HepG2 (cell line): Measurements from ENCODE around the gene TMPO. TPM values are rescaled to one million over a fixed set of nuclear protein-coding genes. Genes with fewer than 3 reads are reported as not detected.

Experiments
- ATAC-seq: fragments of 200-7000 bp; cut with Tn5 transposase; 3 replicates; pipeline ENCODE4 v1.9.1; 2020; ENCODE audit warnings: mild to moderate bottlenecking, moderate library complexity
- BruUV-seq: library from RNA; stranded (reverse); fragments of 400-500 nt; replicated peaks from 2 replicates; lab custom pipeline; 2021; lab: Mats Ljungman, UMichigan
- CTCF ChIA-PET: fragments of 300-600 bp; formaldehyde crosslinking; extraction: SDS; loops from one replicate; lab custom pipeline; 2021; ENCODE audit warnings: low total read pairs, inconsistent platforms, low intra/inter-chr PET ratio; lab: Yijun Ruan, JAX
- POLR2A ChIA-PET: fragments of 350-600 bp; sonication (Branson Sonifier 250); formaldehyde crosslinking; loops from one replicate; lab custom pipeline; 2020; ENCODE audit warnings: antibody characterized with exemption, inconsistent platforms; lab: Yijun Ruan, JAX
- DNase-seq: peaks from one replicate; pipeline ENCODE4 v3.0.0-alpha.2; 2015; ENCODE audit warnings: low spot score
- FAIRE-seq: peaks from 3 replicates; lab custom pipeline; 2011; peaks lifted over from hg19 to GRCh38; lab: Jason Lieb, UNC
- H2AFZ ChIP-seq: one replicate; pipeline ENCODE4 v1.6.1; 2011; ENCODE audit warnings: low read length, inconsistent platforms
- H3K27ac ChIP-seq: fragments of 300-600 bp; 3 replicates; pipeline ENCODE4 v1.8.0; 2011; ENCODE audit warnings: mixed run types, mild to moderate bottlenecking, mixed read lengths, low read length, inconsistent platforms; ENCODE audit not compliant: insufficient read depth; ENCODE audit errors: extremely low read length
- H3K27me3 ChIP-seq, 2 experiments: fragments of 200-600 bp in 1 of 2; 2 replicates in 1 of 2; 3 replicates in 1 of 2; pipeline versions ENCODE4 v1.6.0 to v1.8.0; 2011; ENCODE audit warnings: low read length in 2 of 2, mild to moderate bottlenecking in 2 of 2, moderate library complexity in 2 of 2, inconsistent platforms in 1 of 2; ENCODE audit not compliant: insufficient read depth in 2 of 2, control insufficient read depth in 1 of 2
- H3K36me3 ChIP-seq, 2 experiments: fragments of 200-600 bp in 1 of 2; replicated peaks in 1 of 2; 2 replicates in 1 of 2; 3 replicates in 1 of 2; pipeline versions ENCODE4 v1.5.1 to v1.8.0; 2011; ENCODE audit warnings: low read length in 2 of 2, inconsistent platforms in 1 of 2; ENCODE audit not compliant: insufficient read depth in 2 of 2, control insufficient read depth in 1 of 2
- H3K4me1 ChIP-seq: 2 replicates; pipeline ENCODE4 v1.5.1; 2012; ENCODE audit warnings: low read length, inconsistent platforms; ENCODE audit not compliant: insufficient read depth
- H3K4me2 ChIP-seq: 2 replicates; pipeline ENCODE4 v1.6.0; 2011; ENCODE audit warnings: low read depth, low read length, inconsistent platforms
- H3K4me3 ChIP-seq, 3 experiments: fragments of 200-600 bp in 1 of 3; sonication (generic), shearing (Covaris generic) in 1 of 3; replicated peaks in 1 of 3; 2 replicates each; pipeline ENCODE4 v1.5.1; 2011 to 2016; ENCODE audit warnings: low read length in 3 of 3, inconsistent platforms in 2 of 3, low read depth in 2 of 3, mild to moderate bottlenecking in 2 of 3, control low read depth in 1 of 3, mixed read lengths in 1 of 3; ENCODE audit not compliant: insufficient read depth in 1 of 3
- H3K79me2 ChIP-seq: one replicate; pipeline ENCODE4 v1.6.1; 2011; ENCODE audit warnings: low read length, inconsistent platforms; ENCODE audit not compliant: insufficient read depth
- H3K9ac ChIP-seq: 2 replicates; pipeline ENCODE4 v1.6.0; 2011; ENCODE audit warnings: mild to moderate bottlenecking, low read depth, low read length, inconsistent platforms; ENCODE audit not compliant: insufficient read depth
- H3K9me3 ChIP-seq: 2 replicates; pipeline ENCODE4 v1.5.1; 2012; ENCODE audit warnings: mild to moderate bottlenecking, low read length
- H4K20me1 ChIP-seq: 2 replicates; pipeline ENCODE4 v1.6.0; 2011; ENCODE audit warnings: inconsistent platforms, mild to moderate bottlenecking, low read length, moderate library complexity; ENCODE audit not compliant: insufficient read depth
- DPF2 ChIP-seq: sonication (generic); formaldehyde crosslinking; IDR thresholded peaks from 2 replicates; pipeline ENCODE4 v1.4.0; 2020; ENCODE audit warnings: mild to moderate bottlenecking, low read depth, missing genetic modification reagents, borderline replicate concordance
- EZH2 ChIP-seq: conservative IDR thresholded peaks from 2 replicates; pipeline ENCODE4 v1.6.1; 2012; ENCODE audit warnings: mild to moderate bottlenecking, low read depth, low read length, moderate library complexity
- FOXK2 ChIP-seq: fragments of 450-650 bp; IDR thresholded peaks from 2 replicates; pipeline ENCODE4 v1.6.1; 2016
- MEIS2 ChIP-seq: sonication (generic); formaldehyde crosslinking; IDR thresholded peaks from 2 replicates; pipeline ENCODE4 v1.9.0; 2021; ENCODE audit warnings: mild to moderate bottlenecking, missing genetic modification reagents
- NFE2 ChIP-seq: sonication (generic); formaldehyde crosslinking; IDR thresholded peaks from 2 replicates; pipeline ENCODE4 v1.4.0; 2020; ENCODE audit warnings: missing genetic modification reagents
- NKX3-1 ChIP-seq: sonication (generic); formaldehyde crosslinking; IDR thresholded peaks from 2 replicates; pipeline ENCODE4 v1.5.0; 2020; ENCODE audit warnings: missing genetic modification reagents
- NR2F1 ChIP-seq, 2 experiments: fragments of 450-650 bp in 1 of 2; formaldehyde crosslinking in 1 of 2; IDR thresholded peaks; 2 replicates each; pipeline versions ENCODE4 v1.5.0 to v1.6.1; 2016 to 2020; ENCODE audit warnings: mild to moderate bottlenecking in 1 of 2, missing compliant biosample characterization in 1 of 2, missing genetic modification reagents in 1 of 2, moderate library complexity in 1 of 2
- RARA ChIP-seq: IDR thresholded peaks from 2 replicates; pipeline ENCODE4 v1.6.1; 2016; ENCODE audit warnings: missing genetic modification reagents, missing compliant biosample characterization
- SATB2 ChIP-seq: sonication (generic); formaldehyde crosslinking; IDR thresholded peaks from 2 replicates; pipeline ENCODE4 v1.5.0; 2020; ENCODE audit warnings: missing genetic modification reagents
- SMARCE1 ChIP-seq: fragments of 450-650 bp; IDR thresholded peaks from 2 replicates; pipeline ENCODE4 v1.6.1; 2017; ENCODE audit warnings: borderline replicate concordance
- SP5 ChIP-seq: IDR thresholded peaks from 2 replicates; pipeline ENCODE4 v1.6.1; 2016; ENCODE audit warnings: low read depth, borderline replicate concordance
- SPEN ChIP-seq: sonication (generic); formaldehyde crosslinking; IDR thresholded peaks from 2 replicates; pipeline ENCODE4 v1.5.1; 2020; ENCODE audit warnings: low read depth, mild to moderate bottlenecking, missing genetic modification reagents
- ZMYM3 ChIP-seq: sonication (generic); formaldehyde crosslinking; IDR thresholded peaks from 2 replicates; pipeline ENCODE4 v1.5.1; 2020; ENCODE audit warnings: mild to moderate bottlenecking, missing genetic modification reagents
- ZNF138 ChIP-seq: sonication (generic); formaldehyde crosslinking; IDR thresholded peaks from 2 replicates; pipeline ENCODE4 v1.5.0; 2020; ENCODE audit warnings: mild to moderate bottlenecking, low read depth, missing genetic modification reagents
- ZNF143 ChIP-seq: sonication (generic); formaldehyde crosslinking; IDR thresholded peaks from 2 replicates; pipeline ENCODE4 v1.4.0; 2020; ENCODE audit warnings: missing genetic modification reagents
- ZNF44 ChIP-seq: sonication (generic); formaldehyde crosslinking; IDR thresholded peaks from 2 replicates; pipeline ENCODE4 v1.5.1; 2020; ENCODE audit warnings: mild to moderate bottlenecking, missing genetic modification reagents
- ZNF709 ChIP-seq: sonication (generic); formaldehyde crosslinking; IDR thresholded peaks from 2 replicates; pipeline ENCODE4 v1.5.0; 2020; ENCODE audit warnings: mild to moderate bottlenecking, missing genetic modification reagents
- WGBS: methylation state at CpG from one replicate; pipeline ENCODE4 v1.1.6; 2017; ENCODE audit warnings: low lambda C conversion rate; 5-methylcytosine and 5-hydroxymethylcytosine counted together
- in situ Hi-C: cut with HindIII; loops from 2 replicates; pipeline ENCODE4 v1.10.0; 2017; ENCODE audit warnings: low pct_unique_long_range_greater_than_20kb; ENCODE audit not compliant: extremely low pct_ligation_motif_present
- intact Hi-C: fragments of 100-400 bp; cut with micrococcal nuclease; formaldehyde crosslinking; loops from one replicate; pipeline ENCODE4 v1.10.0; 2022; ENCODE audit not compliant: unreplicated experiment
- polyA plus RNA-seq, 8 experiments: library from polyadenylated mRNA; depleted of rRNA in 3 of 8; stranded (reverse) in 7 of 8; unstranded in 1 of 8; fragments of >200 nt; fragmentation: Illumina TruSeq in 4 of 8; extraction: Trizol in 4 of 8; gene quantifications; 2 replicates each; pipeline versions ENCODE4 v1.2.1 to v1.2.3, GENCODE V29; 2011 to 2016; ENCODE audit warnings: low read depth in 4 of 8, missing spikeins in 1 of 8, mixed read lengths in 1 of 8; ENCODE audit not compliant: insufficient read depth in 1 of 8
- total RNA-seq, 5 experiments: library from RNA; depleted of rRNA; stranded (reverse); fragments of >200 nt; fragmentation: Illumina TruSeq; extraction: Trizol; gene quantifications; 2 replicates each; pipeline ENCODE4 v1.2.3, GENCODE V29; 2016; ENCODE audit warnings: low read depth in 1 of 5
- TF ChIP-seq, protein P1 (sequence below): sonication (generic); formaldehyde crosslinking; IDR thresholded peaks from 2 replicates; pipeline ENCODE4 v1.4.0; 2020; ENCODE audit warnings: missing genetic modification reagents, borderline replicate concordance

The TMPO gene
- total and polyA plus RNA-seq, 2 of the 13 experiments (the other 11 are each of a cell fraction or from before 2014, with no cell fraction given), result 24.2 to 167 TPM

DNA sequence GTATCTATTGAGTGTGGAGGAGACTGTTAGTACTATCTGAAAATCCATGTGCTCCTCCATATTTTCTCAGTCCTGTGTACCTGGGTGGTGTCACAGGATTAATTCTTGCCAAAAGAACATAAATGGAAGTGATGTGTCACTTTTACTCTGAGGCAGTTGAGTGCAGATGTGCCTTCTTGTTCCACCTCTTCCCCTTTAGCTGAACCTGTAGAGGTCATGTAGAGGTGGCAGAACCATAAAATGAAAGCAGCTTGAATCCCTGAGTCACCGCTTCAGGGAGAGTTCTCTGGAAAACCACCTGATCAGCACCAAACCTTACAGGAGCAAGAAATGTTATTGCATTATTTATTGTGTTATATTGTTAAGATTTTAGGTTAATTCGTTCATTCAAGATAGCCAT, 63.4 kb downstream of the TMPO start:
- H3K27ac ChIP-seq, result no peak overlapping the region
- H3K9me3 ChIP-seq, result no peaks in the 10 kb centered on the region
- WGBS, result 15% methylated on average over 2 of the region's 2 CpGs
- FAIRE-seq, result no peak
- H3K9ac ChIP-seq, result 0 out of 2 replicates have a peak overlapping the region, but pooled peaks have one; percentile 19
- peak; percentile 42 for ATAC-seq
- POLR2A ChIA-PET, result interaction anchor here (1.0 to 1.9 kb wide), 2 partner anchors 12 to 14 kb away, joined by 4 to 6 read pairs; partner anchors contain the start of gene SLC25A3
- peak overlapping the region; percentile 34 for H2AFZ ChIP-seq
- in situ Hi-C loops, result no loop called here
- TF ChIP-seq SATB2 (CRISPR knock-in tag) (no peak), NKX3-1 (CRISPR knock-in tag) (no peak), RARA (CRISPR knock-in tag) (peak; percentile 70), NFE2 (peak; percentile 34; the same call in 1 of the 2 replicates)
- TF ChIP-seq, all 625 proteins: peak for 2
- H3K27me3 ChIP-seq, result no peaks in the 10 kb centered on the region
- H3K79me2 ChIP-seq, result no peaks in the 10 kb centered on the region
- no TSS peak for BruUV-seq
- intact Hi-C loops, result loop anchor here (1.0 kb wide), 1 partner anchor 12 kb away; no protein-coding TSS in a partner anchor
- H3K4me3 ChIP-seq, result peak overlapping the region in 1 of 3 experiments; percentile 19; a peak in 1 of 6 replicates
- CTCF ChIA-PET, result no interaction called here
- H3K4me1 ChIP-seq, result peaks cover 34% of the 10 kb centered on the region
- H3K36me3 ChIP-seq, result no peaks in the 10 kb centered on the region
- H4K20me1 ChIP-seq, result no peaks in the 10 kb centered on the region
- peak overlapping the region; percentile 55 for H3K4me2 ChIP-seq
- no peak for DNase-seq

DNA sequence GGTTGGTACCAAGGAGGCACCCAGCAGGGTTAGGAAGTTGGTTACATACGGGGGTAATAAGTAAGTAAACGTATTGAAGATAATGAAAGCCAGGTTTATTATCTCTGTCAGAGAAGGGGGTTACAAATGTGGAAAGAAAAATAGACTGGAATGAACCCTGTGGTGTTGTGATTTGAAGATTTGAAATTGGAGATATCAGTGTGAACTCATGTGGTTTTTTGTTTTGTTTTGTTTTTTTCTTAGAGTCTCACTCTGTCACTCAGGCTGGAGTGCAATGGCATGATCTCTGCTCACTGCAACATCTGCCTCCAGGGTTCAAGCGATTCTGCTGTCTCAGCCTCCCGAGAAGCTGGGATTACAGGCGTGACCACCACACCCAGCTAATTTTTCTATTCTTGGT, 64.0 kb downstream of the TMPO start:
- no TSS peak for BruUV-seq
- POLR2A ChIA-PET, result interaction anchor here (1.0 to 1.9 kb wide), 2 partner anchors 12 to 14 kb away, joined by 4 to 6 read pairs; partner anchors contain the start of gene SLC25A3
- in situ Hi-C loops, result no loop called here
- H2AFZ ChIP-seq, result no peak overlapping the region
- H3K4me3 ChIP-seq, result no peak overlapping the region; a peak in 1 of 6 replicates
- intact Hi-C loops, result no loop called here
- 15% methylated on average over 5 of the region's 5 CpGs for WGBS
- CTCF ChIA-PET, result no interaction called here
- peak overlapping the region; percentile 55 for H3K4me2 ChIP-seq
- FAIRE-seq (no peak), DNase-seq (no peak), ATAC-seq (no peak)
- no peaks in the 10 kb centered on the region for H3K27me3 ChIP-seq
- no peaks in the 10 kb centered on the region for H3K36me3 ChIP-seq
- peaks cover 29% of the 10 kb centered on the region for H3K4me1 ChIP-seq
- H4K20me1 ChIP-seq, result no peaks in the 10 kb centered on the region
- TF ChIP-seq, protein P1, sequence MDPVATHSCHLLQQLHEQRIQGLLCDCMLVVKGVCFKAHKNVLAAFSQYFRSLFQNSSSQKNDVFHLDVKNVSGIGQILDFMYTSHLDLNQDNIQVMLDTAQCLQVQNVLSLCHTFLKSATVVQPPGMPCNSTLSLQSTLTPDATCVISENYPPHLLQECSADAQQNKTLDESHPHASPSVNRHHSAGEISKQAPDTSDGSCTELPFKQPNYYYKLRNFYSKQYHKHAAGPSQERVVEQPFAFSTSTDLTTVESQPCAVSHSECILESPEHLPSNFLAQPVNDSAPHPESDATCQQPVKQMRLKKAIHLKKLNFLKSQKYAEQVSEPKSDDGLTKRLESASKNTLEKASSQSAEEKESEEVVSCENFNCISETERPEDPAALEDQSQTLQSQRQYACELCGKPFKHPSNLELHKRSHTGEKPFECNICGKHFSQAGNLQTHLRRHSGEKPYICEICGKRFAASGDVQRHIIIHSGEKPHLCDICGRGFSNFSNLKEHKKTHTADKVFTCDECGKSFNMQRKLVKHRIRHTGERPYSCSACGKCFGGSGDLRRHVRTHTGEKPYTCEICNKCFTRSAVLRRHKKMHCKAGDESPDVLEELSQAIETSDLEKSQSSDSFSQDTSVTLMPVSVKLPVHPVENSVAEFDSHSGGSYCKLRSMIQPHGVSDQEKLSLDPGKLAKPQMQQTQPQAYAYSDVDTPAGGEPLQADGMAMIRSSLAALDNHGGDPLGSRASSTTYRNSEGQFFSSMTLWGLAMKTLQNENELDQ, result no peak
- TF ChIP-seq MEIS2 (CRISPR knock-in tag) (no peak), FOXK2 (no peak), ZNF44 (CRISPR knock-in tag) (no peak), ZNF143 (CRISPR knock-in tag) (no peak), ZMYM3 (CRISPR knock-in tag) (no peak), DPF2 (CRISPR knock-in tag) (no peak), EZH2 (no peak), ZNF138 (CRISPR knock-in tag) (no peak), SMARCE1 (no peak), SP5 (CRISPR knock-in tag) (no peak), SPEN (CRISPR knock-in tag) (no peak), NR2F1 (CRISPR knock-in tag; IDR thresholded peaks at IDR 0.05) (no peak), ZNF709 (CRISPR knock-in tag) (no peak)
- H3K27ac ChIP-seq, result no peak overlapping the region
- no peak overlapping the region for H3K9ac ChIP-seq
- H3K79me2 ChIP-seq, result no peaks in the 10 kb centered on the region
- no peaks in the 10 kb centered on the region for H3K9me3 ChIP-seq
